Cardiac fibroblast (primary cell): ENCODE results near the gene C19orf12.

Source experiments
- DNase-seq, 2 donors: peaks; one replicate each; pipeline versions ENCODE4 v3.0.0 to v3.0.0-alpha.2; 2010; ENCODE audit warnings: low read depth in 2 of 2
- H3K4me3 ChIP-seq, 2 donors: replicated peaks in 1 of 2; 1 replicate in 1 of 2; 2 replicates in 1 of 2; pipeline ENCODE4 v1.5.1; 2011; ENCODE audit warnings: low read depth in 2 of 2, low read length in 2 of 2, mild to moderate bottlenecking in 2 of 2, moderate library complexity in 1 of 2
- CTCF ChIP-seq: IDR thresholded peaks from one replicate; pipeline ENCODE4 v1.5.1; 2011; ENCODE audit warnings: low read depth, mild to moderate bottlenecking, low read length, inconsistent platforms

The C19orf12 gene

DNA sequence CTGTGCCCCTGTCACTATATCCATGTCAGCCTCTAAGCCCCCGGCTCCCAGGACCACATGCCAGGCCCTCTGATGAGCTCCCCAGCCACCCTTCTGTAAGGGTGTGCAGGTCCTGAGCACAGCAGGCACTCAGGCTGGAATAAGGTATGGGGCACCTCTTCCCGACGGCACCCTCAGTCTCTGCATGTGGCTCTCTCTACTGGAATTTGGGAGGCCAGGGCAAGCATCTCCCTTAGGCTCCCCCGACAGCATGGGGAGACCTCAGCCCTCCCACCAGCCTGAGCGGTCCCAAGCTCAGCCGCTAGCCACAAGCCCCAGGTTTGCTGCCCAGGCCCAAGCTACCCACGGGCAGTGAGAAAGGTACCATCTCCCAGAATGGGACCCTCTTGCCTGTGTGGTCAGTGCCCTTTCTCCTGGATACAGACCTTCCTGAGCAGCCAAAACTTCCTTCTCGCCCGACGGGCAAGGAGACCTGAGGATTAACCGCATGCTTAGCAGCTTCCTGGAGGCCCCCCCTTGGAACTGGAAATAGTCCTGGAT, 22.5 kb upstream of the C19orf12 start:
- no peak overlapping the region for H3K4me3 ChIP-seq
- no peak for TF ChIP-seq CTCF
- DNase-seq: no peak

DNA sequence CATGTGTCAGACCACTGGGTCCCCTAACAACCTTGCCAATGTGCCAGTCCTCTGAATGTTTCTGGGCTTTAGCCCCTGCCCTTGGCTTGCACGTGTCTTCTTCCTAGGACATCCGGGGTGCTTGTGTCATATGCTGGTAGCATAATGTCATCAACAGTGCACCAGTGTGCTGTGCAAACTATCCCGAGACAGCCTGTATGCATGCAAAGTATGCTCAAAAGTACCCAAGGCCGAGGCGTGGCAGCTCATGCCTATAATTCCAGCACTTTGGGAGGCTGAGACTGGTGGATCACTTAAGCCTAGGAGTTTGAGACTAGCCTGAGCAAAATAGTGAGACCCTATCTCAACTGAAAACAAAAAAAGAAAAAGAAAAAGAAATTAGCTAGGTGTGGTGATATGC, 20.8 kb upstream of the C19orf12 start:
- no peak for TF ChIP-seq CTCF
- DNase-seq: no peak
- H3K4me3 ChIP-seq: no peak overlapping the region

DNA sequence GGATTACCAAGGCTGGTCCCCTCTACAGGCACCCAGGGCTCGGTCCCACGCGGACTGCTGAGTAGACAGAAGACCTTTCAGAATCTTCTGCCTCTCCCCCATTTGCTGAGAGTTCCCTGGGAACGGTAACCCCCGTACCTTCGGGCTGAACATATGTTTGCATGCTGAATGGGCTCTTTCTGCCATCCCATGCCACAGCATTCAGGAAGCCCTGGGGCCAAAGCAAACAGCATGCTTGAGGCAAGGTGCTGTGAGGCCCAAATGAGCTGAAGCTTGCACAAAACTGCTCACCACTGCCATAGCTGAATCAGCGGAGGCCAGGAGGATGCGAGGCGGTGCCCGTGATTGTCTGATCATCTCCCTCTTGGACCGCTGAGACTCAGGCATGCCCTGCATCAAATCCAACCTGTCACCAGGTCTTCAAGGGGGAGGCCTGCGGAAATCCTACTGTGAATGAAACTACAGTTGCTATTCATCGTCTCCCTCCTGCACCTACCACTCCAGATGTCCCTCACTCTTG, 16.3 kb upstream of the C19orf12 start:
- DNase-seq: no peak
- H3K4me3 ChIP-seq: no peak overlapping the region
- TF ChIP-seq CTCF: no peak

- TF ChIP-seq CTCF: no peak
- H3K4me3 ChIP-seq: no peak overlapping the region
- DNase-seq: no peak
Measured at GRCh38 chr19:29727906-29728305, 12.8 kb upstream of the C19orf12 start.

- TF ChIP-seq CTCF: no peak
- H3K4me3 ChIP-seq: peak overlapping the region in 1 of 2 donors; percentile 23
- DNase-seq: no peak
Measured at GRCh38 chr19:29724746-29725145, 9.7 kb upstream of the C19orf12 start.

DNA sequence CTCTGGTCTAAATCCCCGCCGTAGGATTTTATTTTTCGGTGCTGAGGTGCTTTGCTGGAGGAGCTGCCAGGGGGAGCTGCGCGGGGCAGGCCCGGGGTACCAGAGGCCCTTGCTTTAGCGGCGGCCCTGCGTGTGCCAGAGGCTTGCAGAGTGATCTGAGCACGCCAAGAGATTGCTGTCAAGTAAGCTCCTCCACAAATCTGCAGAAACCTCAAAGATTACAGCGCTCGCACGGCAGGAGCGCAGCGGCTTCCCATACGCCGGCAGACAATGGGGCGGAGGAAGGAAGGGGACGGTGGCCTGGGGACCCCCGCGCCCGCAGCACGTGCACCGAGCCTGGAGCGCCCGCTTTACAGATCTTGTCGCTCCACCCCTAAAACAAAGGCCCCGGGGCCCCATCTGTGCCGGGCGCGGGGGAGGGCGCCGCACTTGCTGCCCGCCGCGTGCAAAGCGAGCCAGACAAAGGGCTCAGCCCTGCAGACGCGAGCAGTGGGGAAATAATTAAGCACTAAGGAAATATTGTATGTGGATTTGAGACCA, 9.1 kb upstream of the C19orf12 start:
- H3K4me3 ChIP-seq: peak overlapping the region; percentile 23 to 33

More for the DNA sequence above, 9.1 kb upstream of the C19orf12 start:
- TF ChIP-seq CTCF: no peak
- peak; percentile 15 to 16 for DNase-seq
